ENCODE results near the gene FBLN1.
"Not testable (repeated sequence)": the region's sequence is repeated elsewhere in the genome, so short reads cannot be mapped to it uniquely, and the experiment has no call there.

Gene FBLN1

GRCh38 chr22:45502215-45503049, at the start of gene FBLN1:
Gene FBLN1, plus strand, starts transcription at chr22:45502883. Its CDS starts 103 bp downstream, at chr22:45502986.
- no peak for DNase-seq (ENCODE audit: low spot score)

GRCh38 chr22:45453764-45454163, 48.9 kb upstream of the FBLN1 start:
- DNase-seq (ENCODE audit: low spot score), result no peak

- no peak for DNase-seq (ENCODE audit: low spot score)
Measured at GRCh38 chr22:45454275-45454674, 48.4 kb upstream of the FBLN1 start.

GRCh38 chr22:45455212-45455611, 47.5 kb upstream of the FBLN1 start:
- DNase-seq (ENCODE audit: low spot score), result no peak

- DNase-seq (ENCODE audit: low spot score), result no peak
Measured at GRCh38 chr22:45455621-45456020, 47.1 kb upstream of the FBLN1 start.

GRCh38 chr22:45456811-45457210, 45.9 kb upstream of the FBLN1 start:
- no peak for DNase-seq (ENCODE audit: low spot score)

GRCh38 chr22:45458532-45458931, 44.2 kb upstream of the FBLN1 start:
- DNase-seq (ENCODE audit: low spot score), result no peak

- no peak for DNase-seq (ENCODE audit: low spot score)
Measured at GRCh38 chr22:45459235-45459634, 43.4 kb upstream of the FBLN1 start.

GRCh38 chr22:45460288-45461109, 42.2 kb upstream of the FBLN1 start:
- DNase-seq (ENCODE audit: low spot score), result no peak

GRCh38 chr22:45462034-45462655, 40.5 kb upstream of the FBLN1 start:
- no peak for DNase-seq (ENCODE audit: low spot score)

GRCh38 chr22:45463691-45464090, 39.0 kb upstream of the FBLN1 start:
- not testable (repeated sequence) for DNase-seq (ENCODE audit: low spot score)

GRCh38 chr22:45465633-45466032, 37.0 kb upstream of the FBLN1 start:
- DNase-seq (ENCODE audit: low spot score), result no peak

GRCh38 chr22:45468872-45469271, 33.8 kb upstream of the FBLN1 start:
- peak; percentile 64 for DNase-seq (ENCODE audit: low spot score)

- no peak for DNase-seq (ENCODE audit: low spot score)
Measured at GRCh38 chr22:45469281-45470073, 33.2 kb upstream of the FBLN1 start.

GRCh38 chr22:45470871-45471270, 31.8 kb upstream of the FBLN1 start:
- no peak for DNase-seq (ENCODE audit: low spot score)

GRCh38 chr22:45472426-45472825, 30.3 kb upstream of the FBLN1 start:
- peak; percentile 24 for DNase-seq (ENCODE audit: low spot score)

- no peak for DNase-seq (ENCODE audit: low spot score)
Measured at GRCh38 chr22:45473626-45474237, 29.0 kb upstream of the FBLN1 start.

GRCh38 chr22:45475063-45475747, 27.5 kb upstream of the FBLN1 start:
- DNase-seq (ENCODE audit: low spot score), result no peak

GRCh38 chr22:45475851-45476514, 26.7 kb upstream of the FBLN1 start:
- no peak for DNase-seq (ENCODE audit: low spot score)

- DNase-seq (ENCODE audit: low spot score), result no peak
Measured at GRCh38 chr22:45476814-45477213, 25.9 kb upstream of the FBLN1 start.

Data from kidney tubule cell (primary cell).